Activated CD4-positive, alpha-beta T cell treated with anti-CD3 and anti-CD28 coated beads, Interleukin-2, amount 50 U/mL, for 48 hours (primary cell): ENCODE data around the gene ZNF616.
"Not testable (repeated sequence)": the region's sequence is repeated elsewhere in the genome, so short reads cannot be mapped to it uniquely, and the experiment has no call there.

Experiments
- DNase-seq, 2 experiments: peaks; one replicate each; pipeline ENCODE4 v3.0.0-alpha.2; 2020

ZNF616 gene

DNA sequence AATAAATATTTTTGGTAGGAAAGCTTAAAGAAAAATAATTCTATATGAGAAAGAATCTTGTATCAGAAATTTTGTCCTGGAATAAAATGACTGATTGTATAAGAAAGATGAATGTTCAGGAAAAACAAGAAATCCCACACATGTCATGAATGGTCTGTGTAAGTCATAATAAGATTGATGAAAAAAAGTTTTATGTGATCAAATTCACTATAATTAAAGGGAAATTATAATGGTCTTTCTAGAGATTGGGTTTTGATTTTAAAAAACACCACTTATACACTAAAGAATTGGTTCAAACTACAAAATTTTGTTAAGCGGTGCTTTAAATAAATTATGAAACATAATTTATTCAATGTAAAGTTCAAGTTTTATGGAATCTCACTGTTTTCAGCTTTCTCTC lies 37.0 kb downstream of the ZNF616 start:
- no peak for DNase-seq

- no peak for DNase-seq
These were observed 37.7 kb downstream of the ZNF616 start for GRCh38 chr19:52101866-52102562.

DNA sequence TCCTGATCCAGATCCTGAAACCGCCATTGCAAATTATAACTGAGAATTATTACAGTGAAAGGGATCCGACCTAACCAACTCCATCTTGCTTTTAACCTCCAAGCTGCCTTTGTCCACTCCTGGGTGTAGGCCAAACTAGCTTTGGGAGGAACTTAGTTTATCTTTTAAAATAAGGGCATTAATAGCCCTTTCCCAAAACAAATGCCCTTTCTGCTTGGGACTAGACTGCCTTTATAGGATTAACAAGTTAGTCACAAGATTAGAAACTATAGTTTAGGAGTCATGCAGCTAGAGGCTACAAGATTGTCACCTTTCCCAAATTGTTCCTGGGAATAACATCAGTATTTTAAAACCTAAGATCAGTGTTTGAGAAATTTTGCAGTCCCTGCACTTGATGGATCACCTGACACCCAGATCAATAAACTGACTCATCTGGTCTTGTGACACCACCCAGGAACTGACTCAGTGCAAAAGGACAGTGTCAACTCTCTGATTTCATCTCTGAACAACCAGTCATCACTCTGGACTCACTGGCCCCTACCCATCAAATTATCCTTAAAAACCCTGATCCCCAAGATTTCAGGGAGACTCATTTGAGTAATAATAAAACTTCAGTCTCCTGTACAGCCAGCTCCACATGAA lies 40.1 kb downstream of the ZNF616 start:
- DNase-seq: no peak

DNA sequence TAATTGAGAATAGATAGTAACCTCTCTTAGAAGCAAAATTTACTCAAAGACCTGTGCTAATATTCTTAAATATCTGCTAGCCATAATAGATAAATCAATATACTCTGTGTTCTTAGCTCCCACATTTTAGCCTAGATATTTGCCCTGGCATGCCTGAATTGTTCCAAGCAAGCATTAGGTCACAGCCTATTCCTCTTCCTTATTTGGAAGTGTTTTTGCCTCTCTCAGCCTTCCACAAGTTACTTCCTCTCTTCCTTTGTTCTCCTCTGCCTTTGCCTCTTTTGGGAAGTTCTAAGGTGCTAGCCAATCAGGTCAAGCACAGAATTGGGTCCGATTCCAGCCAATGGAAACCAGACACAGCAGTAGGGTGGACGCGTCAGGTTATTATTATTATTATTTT lies 43.3 kb downstream of the ZNF616 start:
- DNase-seq: not testable (repeated sequence)

GRCh38 chr19:52095172-52096014 lies 44.3 kb downstream of the ZNF616 start, which contains the start of gene ZNF841:
ZNF841 (minus strand) TSS chr19:52095765; CDS start chr19:52084801, 10,964 bp downstream.
- peak; percentile 88 to 91 for DNase-seq

DNA sequence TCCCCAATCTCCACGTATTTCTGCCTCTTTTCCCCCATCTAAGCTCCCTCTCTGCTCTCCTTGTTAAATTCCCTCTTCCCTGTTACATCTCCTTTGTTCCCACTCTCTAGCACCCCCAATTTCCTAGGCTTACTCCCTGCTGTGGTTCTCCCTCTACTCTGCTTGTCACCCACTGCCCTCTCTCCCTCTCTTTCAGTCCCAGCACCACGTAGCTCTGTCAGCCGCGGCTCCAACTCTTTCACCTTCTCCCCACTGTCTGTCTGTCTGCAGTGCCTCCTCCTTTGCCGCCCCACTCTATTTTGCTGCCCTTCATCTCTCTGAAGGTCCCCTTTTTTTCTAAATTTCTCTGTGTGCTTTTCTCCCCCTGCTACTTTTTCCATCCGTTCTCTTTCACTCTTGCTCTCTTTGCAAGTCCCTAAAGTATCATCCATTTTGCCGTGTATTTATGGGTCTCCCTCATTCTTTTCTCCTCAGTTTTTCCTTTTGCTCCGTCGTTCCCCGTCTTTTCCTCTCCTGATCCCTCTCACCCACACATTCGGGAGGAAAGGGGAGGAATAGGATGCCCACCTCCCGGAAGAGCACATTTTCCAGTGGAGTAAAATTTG lies 45.1 kb downstream of the ZNF616 start:
- no peak for DNase-seq

DNA sequence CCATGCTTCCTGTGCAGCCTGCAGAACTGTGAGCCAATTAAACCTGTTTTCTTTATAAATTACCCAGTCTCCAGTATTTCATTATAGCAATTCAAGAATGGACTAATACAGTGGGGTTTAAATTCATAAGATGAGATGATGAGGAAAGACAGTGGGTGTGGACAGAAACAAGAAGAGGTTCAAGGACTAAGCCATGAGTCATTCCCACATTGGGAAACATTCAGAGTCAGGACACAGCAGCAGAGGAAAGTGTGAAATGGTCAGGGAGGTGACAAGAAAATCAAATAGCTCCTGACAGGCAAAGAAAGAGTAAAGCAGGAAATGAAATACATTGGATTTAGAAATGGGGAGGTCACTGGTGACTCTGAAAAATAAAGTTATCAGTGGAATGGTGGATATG lies 53.3 kb downstream of the ZNF616 start:
- DNase-seq: no peak

DNA sequence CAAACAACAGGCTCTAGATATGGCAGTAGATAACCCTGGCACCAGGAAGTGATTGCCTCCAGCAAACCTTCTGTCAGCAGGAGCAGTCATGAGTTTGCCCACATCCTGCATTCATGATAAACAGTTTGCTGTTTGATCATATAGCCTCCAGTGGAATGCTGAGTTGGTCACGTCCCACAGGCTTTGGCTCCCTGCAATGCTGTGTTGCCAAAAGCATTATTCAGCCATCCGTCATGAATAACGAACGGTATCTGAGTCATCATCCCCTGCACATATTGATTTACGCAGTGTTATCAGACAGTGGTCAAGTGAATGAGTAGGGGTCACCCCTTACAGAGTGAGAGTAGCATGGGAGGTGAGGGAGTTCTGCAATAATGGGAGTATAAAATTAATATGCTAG lies 69.2 kb downstream of the ZNF616 start:
- DNase-seq: no peak

GRCh38 chr19:52069653-52070052 lies 70.1 kb downstream of the ZNF616 start:
- no peak for DNase-seq

- DNase-seq: no peak
These were observed 73.4 kb downstream of the ZNF616 start for GRCh38 chr19:52066258-52066863.

DNA sequence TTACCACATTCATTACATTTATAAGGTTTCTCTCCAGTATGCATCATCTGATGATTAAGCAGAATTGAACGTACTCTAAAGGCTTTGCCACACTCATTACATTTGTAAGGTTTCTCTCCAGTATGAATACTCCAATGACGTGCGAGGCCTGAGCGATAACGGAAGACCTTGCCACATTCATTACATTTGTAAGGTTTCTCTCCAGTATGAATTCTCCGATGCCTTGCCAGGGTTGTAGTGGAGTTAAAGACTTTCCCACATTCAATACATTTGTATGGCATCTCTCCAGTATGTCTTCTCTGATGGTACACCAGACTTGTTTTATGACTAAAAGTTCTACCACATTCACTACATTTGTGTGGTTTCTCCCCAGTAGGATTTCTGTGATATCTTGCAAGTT lies 74.3 kb downstream of the ZNF616 start:
- no peak for DNase-seq
